Measurements from ENCODE around the gene ATP8B4.

DNA sequence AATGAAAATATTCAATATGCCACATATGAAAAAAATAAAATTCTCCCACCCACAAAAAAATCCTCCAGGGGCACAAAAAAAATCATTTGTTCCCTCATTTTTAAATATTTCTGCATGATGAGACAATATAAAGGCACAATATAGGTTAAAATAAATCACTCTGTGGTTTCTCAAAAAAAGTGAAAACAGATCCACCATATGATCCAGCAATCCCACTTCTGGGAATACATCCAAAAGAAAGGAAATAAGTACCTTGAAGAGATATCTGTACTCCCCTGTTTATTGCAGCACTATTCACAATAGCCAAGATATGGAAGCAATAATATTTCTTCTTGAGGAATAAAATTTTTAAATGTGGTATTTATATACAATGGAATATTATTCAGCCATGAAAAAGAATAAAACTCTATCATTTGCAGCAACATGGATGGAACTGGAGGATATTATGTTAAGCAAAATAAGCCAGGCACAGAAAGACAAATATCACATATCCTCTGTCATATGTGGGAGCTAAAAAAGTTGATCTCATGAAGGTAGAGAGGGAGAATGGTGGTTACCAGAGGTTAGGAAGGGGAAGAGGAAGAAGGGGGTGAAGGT lies 1.5 kb downstream of the ATP8B4 start:
- TF ChIP-seq ZNF274 (IDR thresholded peaks at IDR 0.05; ENCODE audit: borderline replicate concordance, extremely low read depth, low read length) (no peak), EZH2 (IDR thresholded peaks at IDR 0.05; ENCODE audit: low read depth, low read length, severe bottlenecking) (no peak)
- TF ChIP-seq, protein P1, sequence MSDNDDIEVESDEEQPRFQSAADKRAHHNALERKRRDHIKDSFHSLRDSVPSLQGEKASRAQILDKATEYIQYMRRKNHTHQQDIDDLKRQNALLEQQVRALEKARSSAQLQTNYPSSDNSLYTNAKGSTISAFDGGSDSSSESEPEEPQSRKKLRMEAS (IDR thresholded peaks at IDR 0.05), result no peak
- TF ChIP-seq, protein P2, sequence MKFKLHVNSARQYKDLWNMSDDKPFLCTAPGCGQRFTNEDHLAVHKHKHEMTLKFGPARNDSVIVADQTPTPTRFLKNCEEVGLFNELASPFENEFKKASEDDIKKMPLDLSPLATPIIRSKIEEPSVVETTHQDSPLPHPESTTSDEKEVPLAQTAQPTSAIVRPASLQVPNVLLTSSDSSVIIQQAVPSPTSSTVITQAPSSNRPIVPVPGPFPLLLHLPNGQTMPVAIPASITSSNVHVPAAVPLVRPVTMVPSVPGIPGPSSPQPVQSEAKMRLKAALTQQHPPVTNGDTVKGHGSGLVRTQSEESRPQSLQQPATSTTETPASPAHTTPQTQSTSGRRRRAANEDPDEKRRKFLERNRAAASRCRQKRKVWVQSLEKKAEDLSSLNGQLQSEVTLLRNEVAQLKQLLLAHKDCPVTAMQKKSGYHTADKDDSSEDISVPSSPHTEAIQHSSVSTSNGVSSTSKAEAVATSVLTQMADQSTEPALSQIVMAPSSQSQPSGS (IDR thresholded peaks at IDR 0.05; ENCODE audit: low read length), result no peak
- TF ChIP-seq, protein P3, sequence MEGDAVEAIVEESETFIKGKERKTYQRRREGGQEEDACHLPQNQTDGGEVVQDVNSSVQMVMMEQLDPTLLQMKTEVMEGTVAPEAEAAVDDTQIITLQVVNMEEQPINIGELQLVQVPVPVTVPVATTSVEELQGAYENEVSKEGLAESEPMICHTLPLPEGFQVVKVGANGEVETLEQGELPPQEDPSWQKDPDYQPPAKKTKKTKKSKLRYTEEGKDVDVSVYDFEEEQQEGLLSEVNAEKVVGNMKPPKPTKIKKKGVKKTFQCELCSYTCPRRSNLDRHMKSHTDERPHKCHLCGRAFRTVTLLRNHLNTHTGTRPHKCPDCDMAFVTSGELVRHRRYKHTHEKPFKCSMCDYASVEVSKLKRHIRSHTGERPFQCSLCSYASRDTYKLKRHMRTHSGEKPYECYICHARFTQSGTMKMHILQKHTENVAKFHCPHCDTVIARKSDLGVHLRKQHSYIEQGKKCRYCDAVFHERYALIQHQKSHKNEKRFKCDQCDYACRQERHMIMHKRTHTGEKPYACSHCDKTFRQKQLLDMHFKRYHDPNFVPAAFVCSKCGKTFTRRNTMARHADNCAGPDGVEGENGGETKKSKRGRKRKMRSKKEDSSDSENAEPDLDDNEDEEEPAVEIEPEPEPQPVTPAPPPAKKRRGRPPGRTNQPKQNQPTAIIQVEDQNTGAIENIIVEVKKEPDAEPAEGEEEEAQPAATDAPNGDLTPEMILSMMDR (IDR thresholded peaks at IDR 0.05; ENCODE audit: control extremely low read depth in 1 of 3, insufficient read depth in 1 of 3, low read depth in 1 of 3, low read length in 3 of 3), result no peak
